D341Med (cell line): ENCODE results near the gene HEATR3.

Source experiments
- DNase-seq: peaks from one replicate; pipeline ENCODE4 v3.0.0; 2012; ENCODE audit warnings: low spot score

Gene HEATR3

GRCh38 chr16:50056226-50056625, 9.5 kb upstream of the HEATR3 start:
- DNase-seq: no peak

- DNase-seq: no peak
Observed at GRCh38 chr16:50058091-50058771, 7.5 kb upstream of the HEATR3 start.

GRCh38 chr16:50059111-50059510, 6.7 kb upstream of the HEATR3 start:
- no peak for DNase-seq

GRCh38 chr16:50059669-50060068, 6.1 kb upstream of the HEATR3 start:
- DNase-seq: no peak

- no peak for DNase-seq
Observed at GRCh38 chr16:50061326-50061725, 4.4 kb upstream of the HEATR3 start.

GRCh38 chr16:50065241-50065623, 538 bp upstream of the HEATR3 start:
- no peak for DNase-seq

- DNase-seq: no peak
Observed at GRCh38 chr16:50066482-50067289, 916 bp downstream of the HEATR3 start.

GRCh38 chr16:50067290-50067853, 1.6 kb downstream of the HEATR3 start:
- peak; percentile 48 for DNase-seq

GRCh38 chr16:50068550-50068949, 2.8 kb downstream of the HEATR3 start:
- DNase-seq: no peak

GRCh38 chr16:50069060-50069459, 3.3 kb downstream of the HEATR3 start:
- no peak for DNase-seq

- DNase-seq: no peak
Observed at GRCh38 chr16:50071075-50071671, 5.4 kb downstream of the HEATR3 start.

- DNase-seq: no peak
Observed at GRCh38 chr16:50072730-50073129, 7.0 kb downstream of the HEATR3 start.

GRCh38 chr16:50079397-50080140, 13.8 kb downstream of the HEATR3 start:
- DNase-seq: no peak

GRCh38 chr16:50081428-50082018, 15.8 kb downstream of the HEATR3 start:
- no peak for DNase-seq

- no peak for DNase-seq
Observed at GRCh38 chr16:50083996-50084395, 18.2 kb downstream of the HEATR3 start.

GRCh38 chr16:50086176-50086575, 20.4 kb downstream of the HEATR3 start:
- DNase-seq: no peak

GRCh38 chr16:50088302-50088701, 22.5 kb downstream of the HEATR3 start:
- no peak for DNase-seq

- DNase-seq: no peak
Observed at GRCh38 chr16:50092891-50093290, 27.1 kb downstream of the HEATR3 start.

GRCh38 chr16:50093607-50094539, 28.1 kb downstream of the HEATR3 start:
- no peak for DNase-seq

- DNase-seq: no peak
Observed at GRCh38 chr16:50096791-50097190, 31.0 kb downstream of the HEATR3 start.
